Heart left ventricle (tissue), 16 donors: ENCODE data around the gene SLC26A4. TPM values are rescaled to one million over a fixed set of nuclear protein-coding genes. Genes with fewer than 3 reads are reported as not detected.

ENCODE experiments used
- ATAC-seq, 4 donors: fragments of 200-7000 bp; cut with Tn5 transposase; one replicate each; pipeline ENCODE4 v1.9.1; 2020 to 2022; ENCODE audit warnings: moderate library complexity in 4 of 4, mild to moderate bottlenecking in 3 of 4, moderate number of reproducible peaks in 1 of 4
- DNase-seq, 5 donors: peaks; one replicate each; pipeline ENCODE4 v3.0.0-alpha.2; 2020
- H3K27ac ChIP-seq, 12 donors: fragments of 200-600 bp; sonication (generic) in 4 of 12; one replicate each; pipeline versions ENCODE4 v1.5.0 to v1.8.0; 2016 to 2022; ENCODE audit warnings: mild to moderate bottlenecking in 2 of 12
- H3K27me3 ChIP-seq, 9 donors: fragments of 200-600 bp; sonication (generic) in 2 of 9; one replicate each; pipeline versions ENCODE4 v1.5.1 to v1.8.0; 2016 to 2022; ENCODE audit warnings: mild to moderate bottlenecking in 3 of 9
- H3K36me3 ChIP-seq, 9 donors: fragments of 200-600 bp; sonication (generic) in 2 of 9; one replicate each; pipeline versions ENCODE4 v1.5.0 to v1.8.0; 2018 to 2022; ENCODE audit warnings: mild to moderate bottlenecking in 2 of 9
- H3K4me1 ChIP-seq, 12 donors: fragments of 200-600 bp; sonication (generic) in 4 of 12; one replicate each; pipeline versions ENCODE4 v1.5.0 to v1.8.0; 2016 to 2022; ENCODE audit warnings: mild to moderate bottlenecking in 3 of 12
- H3K4me3 ChIP-seq, 12 donors: fragments of 200-600 bp; sonication (generic) in 4 of 12; one replicate each; pipeline versions ENCODE4 v1.5.0 to v1.8.0; 2017 to 2022; ENCODE audit warnings: mild to moderate bottlenecking in 9 of 12, moderate library complexity in 4 of 12
- H3K9me3 ChIP-seq, 12 donors: fragments of 200-600 bp; sonication (generic) in 4 of 12; one replicate each; pipeline versions ENCODE4 v1.5.0 to v1.8.0; 2016 to 2022; ENCODE audit warnings: mild to moderate bottlenecking in 1 of 12
- CTCF ChIP-seq, 12 donors: fragments of 200-600 bp; sonication (generic) in 4 of 12; IDR thresholded peaks; one replicate each; pipeline versions ENCODE4 v1.5.0 to v1.8.0; 2018 to 2022; ENCODE audit warnings: antibody characterized with exemption in 12 of 12, mild to moderate bottlenecking in 5 of 12
- POLR2A ChIP-seq, 2 donors: fragments of 450-650 bp; IDR thresholded peaks; one replicate each; pipeline ENCODE4 v1.6.1; 2017; ENCODE audit warnings: antibody characterized with exemption in 2 of 2, mild to moderate bottlenecking in 2 of 2, moderate library complexity in 2 of 2
- WGBS, 4 donors: extraction: QIAGEN DNeasy Blood & Tissue Kit in 2 of 4; methylation state at CpG; one replicate each; pipeline versions ENCODE4 v1.1.5 to v1.1.7; 2013 to 2018; 5-methylcytosine and 5-hydroxymethylcytosine counted together
- intact Hi-C, 10 donors: fragments of 100-400 bp; cut with DNase I; formaldehyde crosslinking; loops; one replicate each; pipeline versions ENCODE4 v1.11.1 to v1.14.2; 2022
- polyA plus RNA-seq, 2 donors: library from polyadenylated mRNA; stranded (reverse); fragments of 200-250 nt; gene quantifications; one replicate each; pipeline ENCODE4 v1.2.3, GENCODE V29; 2013
- total RNA-seq, 9 donors: library from RNA; depleted of rRNA in 2 of 9; stranded (reverse); fragments of >200 nt in 2 of 9; fragmentation: NEBNext Ultra II Directional in 3 of 9; extraction: Animal tissue kit (Norgen Biotek cat#: 25700) in 3 of 9; gene quantifications; one replicate each; pipeline versions ENCODE4 v1.1.0 to v1.2.4, GENCODE V29; 2016 to 2023
- donor health status: ischemic (EF 13 %, LVEDD 7.1; RV severe dilation, severe dysfunction).
- donor health status: healthy with polysubstance abuse.
- donor health status: DM: no; HTN: yes; CAD: no.
- donor health status: DM: no; HTN: no; CAD: no.
- donor health status: ischemic (EF 25% LVEDD 6.9; RV normal size, moderate dysfunction).
- donor health status: ischemic (EF 25% LVEDD 5.7; RV mildly dilated, moderate dysfunction).
- donor health status: healthy.
- donor health status: DM: yes; HTN: yes; CAD: no.
- donor health status: ischemic (EF 35%, LVEDD 5.7; RV mildly dilated, moderate dysfunction).
- donor health status: nonischemic (EF 11% LVEDD 7.7; RV severe dilation, severe dysfunction).
- donor health status: DM: yes; HTN: yes; CAD: no.
- donor health status: PGD.
- donor health status: ischemic (EF 29% LVEDD 5.4; RV normal size, mild dysfunction).
- donor health status: nonischemic (EF 23%, LVEDD 6.1; RV moderate dilation, normal function).

Gene SLC26A4
- total and polyA plus RNA-seq, 11 donors, result 0.19 to 1.8 (median 0.42) TPM

- H3K4me1 ChIP-seq, result no peaks in the 10 kb centered on the region
- no peak for DNase-seq
- no peaks in the 10 kb centered on the region for H3K36me3 ChIP-seq
- H3K4me3 ChIP-seq, result no peak overlapping the region
- TF ChIP-seq CTCF (IDR thresholded peaks at IDR 0.05) (no peak), POLR2A (IDR thresholded peaks at IDR 0.05) (no peak)
- no peak overlapping the region for H3K27ac ChIP-seq
- intact Hi-C loops, result no loop called here
- ATAC-seq, result no peak
- no peaks in the 10 kb centered on the region for H3K9me3 ChIP-seq
- 96 to 97% (median 97%) methylated on average over 2 of the region's 2 CpGs for WGBS, 4 donors
- H3K27me3 ChIP-seq, result no peaks in the 10 kb centered on the region
Observed at GRCh38 chr7:107767391-107767790, 106.8 kb downstream of the SLC26A4 start.

Other genes with a start within 250 kb of the SLC26A4 start
- gene GPR22, start 190.8 kb upstream of the SLC26A4 start, total RNA-seq, result 10 to 100 TPM in 8 of 9 donors, 1 to 10 TPM in 1; 7.0 to 59.8 (median 41.9) TPM
- gene GPR22, start 190.8 kb upstream of the SLC26A4 start, polyA plus RNA-seq, result 10 to 100 TPM in 1 of 2 donors, 1 to 10 TPM in 1; 9.0 to 33.5 TPM
- gene COG5, start 96.9 kb upstream of the SLC26A4 start, total RNA-seq, result 10 to 100 TPM; 30.3 to 61.6 (median 53.8) TPM
- 10 to 100 TPM in 1 of 2 donors, 1 to 10 TPM in 1; 9.4 to 25.0 TPM for gene COG5, start 96.9 kb upstream of the SLC26A4 start, polyA plus RNA-seq
- gene DUS4L, start 96.9 kb upstream of the SLC26A4 start, total RNA-seq, result 10 to 100 TPM in 3 of 9 donors, 1 to 10 TPM in 6; 5.3 to 11.7 (median 8.9) TPM
- gene DUS4L, start 96.9 kb upstream of the SLC26A4 start, polyA plus RNA-seq, result 1 to 10 TPM; 4.5 to 5.9 TPM
- 100 to 1,000 TPM in 8 of 9 donors, 10 to 100 TPM in 1; 96.2 to 241 (median 117) TPM for gene BCAP29, start 80.6 kb upstream of the SLC26A4 start, total RNA-seq
- gene BCAP29, start 80.6 kb upstream of the SLC26A4 start, polyA plus RNA-seq, result 100 to 1,000 TPM in 1 of 2 donors, 10 to 100 TPM in 1; 42.5 to 157 TPM
- 10 to 100 TPM; 17.1 to 39.8 (median 24.3) TPM for gene CBLL1, start 83.3 kb downstream of the SLC26A4 start, total RNA-seq
- gene CBLL1, start 83.3 kb downstream of the SLC26A4 start, polyA plus RNA-seq, result 10 to 100 TPM in 1 of 2 donors, 1 to 10 TPM in 1; 5.0 to 11.3 TPM
- gene SLC26A3, start 142.4 kb downstream of the SLC26A4 start, total RNA-seq, result under 1 TPM in 1 of 9 donors, not detected in 8; 0.35 TPM
- under 1 TPM in 1 of 2 donors, not detected in 1; 0.10 TPM for gene SLC26A3, start 142.4 kb downstream of the SLC26A4 start, polyA plus RNA-seq
- 100 to 1,000 TPM; 154 to 426 (median 287) TPM for gene DLD, start 230.4 kb downstream of the SLC26A4 start, total RNA-seq
- 100 to 1,000 TPM in 1 of 2 donors, 10 to 100 TPM in 1; 55.3 to 276 TPM for gene DLD, start 230.4 kb downstream of the SLC26A4 start, polyA plus RNA-seq